Epithelial cell of proximal tubule (primary cell): ENCODE measurements around the gene SLC25A44. TPM values are rescaled to one million over a fixed set of nuclear protein-coding genes. Genes with fewer than 3 reads are reported as not detected.

ENCODE experiments used
- DNase-seq: peaks from one replicate; pipeline ENCODE4 v3.0.0-alpha.2; 2011; ENCODE audit warnings: low read depth
- H3K4me3 ChIP-seq: 2 replicates; pipeline ENCODE4 v1.5.1; 2011; ENCODE audit warnings: low read depth, mild to moderate bottlenecking, low read length
- CTCF ChIP-seq: conservative IDR thresholded peaks from 2 replicates; pipeline ENCODE4 v1.5.1; 2012; ENCODE audit warnings: low read depth, mild to moderate bottlenecking, low read length
- total RNA-seq: library from RNA; depleted of rRNA; stranded (reverse); fragments of >200 nt; gene quantifications from 2 replicates; pipeline ENCODE4 v1.2.3, GENCODE V29; 2015

Gene SLC25A44
- total RNA-seq, 1 donor from 2014 or later = 7.4 TPM

- no peak for DNase-seq
These were observed 53.0 kb downstream of the SLC25A44 start for GRCh38 chr1:156246781-156247459.

DNA sequence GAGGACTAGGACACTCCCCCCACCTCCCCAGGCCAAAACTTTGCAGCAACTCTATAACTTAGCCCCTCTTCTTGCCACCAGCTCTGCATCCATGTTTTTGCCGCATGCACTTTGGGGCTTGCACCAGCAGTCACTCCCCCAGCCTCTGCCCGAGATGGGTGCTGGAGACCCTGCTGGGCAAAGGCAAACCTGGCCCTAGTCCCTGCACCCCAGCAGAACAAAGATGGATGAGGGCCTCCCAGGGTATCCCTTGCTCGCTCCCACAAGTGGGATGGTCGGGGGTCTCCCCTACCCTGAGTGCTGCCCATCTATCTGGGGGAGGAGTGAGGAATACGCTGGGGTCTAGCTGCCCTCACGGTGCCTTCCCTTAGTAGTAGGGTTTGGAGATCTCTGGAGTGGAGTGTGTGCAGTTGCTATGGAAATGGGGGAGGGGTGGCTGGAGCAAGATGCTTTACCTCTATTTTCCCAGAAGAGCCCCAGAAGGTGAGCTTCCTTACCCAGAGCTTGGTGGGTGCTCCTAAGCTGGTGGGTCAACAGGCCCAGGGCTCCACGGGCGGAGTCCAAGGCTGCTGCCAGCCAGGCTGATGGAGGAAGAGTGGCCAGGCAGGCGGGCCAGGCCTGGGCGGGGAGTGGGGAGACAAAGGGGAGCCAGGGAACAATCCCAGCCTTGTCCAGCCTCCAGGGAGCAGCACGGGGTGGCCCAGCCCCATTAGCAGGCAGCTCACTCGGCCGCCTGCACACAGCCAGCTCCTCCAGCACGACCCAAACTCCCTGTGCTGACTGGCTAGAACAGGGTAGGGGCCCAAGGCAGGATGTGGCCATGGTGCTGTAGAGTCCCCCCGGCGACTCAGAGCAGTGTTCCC lies 53.8 kb downstream of the SLC25A44 start, which contains the start of gene PAQR6:
Gene PAQR6 (minus strand): TSS at position 597 of the 863 bp plus-strand sequence. CDS start 1,325 bp downstream, outside the sequence.
- no peak for TF ChIP-seq CTCF
- no peak for DNase-seq
- H3K4me3 ChIP-seq = no peak within 1 kb of the TSS

More at GRCh38 chr1:156246781-156247459, 53.0 kb downstream of the SLC25A44 start:
- TF ChIP-seq CTCF = no peak
- H3K4me3 ChIP-seq = no peak overlapping the region

DNA sequence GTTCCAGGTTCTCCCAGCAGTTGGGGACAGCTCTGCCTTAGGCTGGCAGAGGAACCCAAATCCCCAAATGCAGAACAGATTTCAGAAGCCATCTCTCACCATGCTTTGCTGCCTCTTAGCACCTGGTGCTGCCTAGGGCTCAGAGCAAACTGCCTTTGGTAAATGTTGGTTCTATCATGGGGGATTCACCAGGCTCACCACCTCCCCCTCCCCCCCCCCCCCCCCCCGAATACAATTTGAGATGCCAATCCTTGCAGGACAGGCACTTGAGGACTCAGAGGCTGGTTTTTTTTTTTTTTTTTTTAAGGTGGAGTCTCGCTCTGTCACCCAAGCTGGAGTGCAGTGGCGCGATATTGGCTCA lies 54.4 kb downstream of the SLC25A44 start:
- DNase-seq = no peak
- no peak overlapping the region for H3K4me3 ChIP-seq
- no peak for TF ChIP-seq CTCF

- DNase-seq = no peak
- H3K4me3 ChIP-seq = no peak overlapping the region
- TF ChIP-seq CTCF = no peak
These were observed 55.7 kb downstream of the SLC25A44 start for GRCh38 chr1:156249593-156249992.

GRCh38 chr1:156251527-156251926 lies 57.6 kb downstream of the SLC25A44 start:
- no peak overlapping the region for H3K4me3 ChIP-seq
- TF ChIP-seq CTCF = no peak
- no peak for DNase-seq

DNA sequence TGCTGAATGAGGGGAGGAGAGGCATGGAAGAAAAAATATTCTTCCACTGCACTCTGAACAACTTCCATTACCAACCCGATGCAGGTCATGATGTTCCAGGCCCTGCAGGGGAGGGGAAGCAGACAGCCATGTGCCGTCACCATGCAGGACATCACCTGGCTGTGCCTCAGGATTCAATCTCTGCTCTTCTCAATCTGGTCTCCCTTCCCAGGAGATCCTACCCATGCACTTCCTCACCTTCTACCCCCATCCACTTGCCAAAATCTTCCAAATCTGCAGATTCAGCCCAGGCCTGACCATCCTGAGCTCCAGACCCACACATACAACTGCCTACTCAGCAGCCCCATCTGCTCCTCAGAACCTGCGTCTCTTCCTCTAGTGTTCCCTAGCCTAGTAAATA lies 59.7 kb downstream of the SLC25A44 start:
- DNase-seq = no peak
- H3K4me3 ChIP-seq = no peak overlapping the region
- no peak for TF ChIP-seq CTCF
